Measurements from ENCODE around the gene LHFPL5. TPM values are rescaled to one million over a fixed set of nuclear protein-coding genes. Genes with fewer than 3 reads are reported as not detected.

Gene LHFPL5
- total RNA-seq, 1 donor from 2014 or later, result not detected

DNA sequence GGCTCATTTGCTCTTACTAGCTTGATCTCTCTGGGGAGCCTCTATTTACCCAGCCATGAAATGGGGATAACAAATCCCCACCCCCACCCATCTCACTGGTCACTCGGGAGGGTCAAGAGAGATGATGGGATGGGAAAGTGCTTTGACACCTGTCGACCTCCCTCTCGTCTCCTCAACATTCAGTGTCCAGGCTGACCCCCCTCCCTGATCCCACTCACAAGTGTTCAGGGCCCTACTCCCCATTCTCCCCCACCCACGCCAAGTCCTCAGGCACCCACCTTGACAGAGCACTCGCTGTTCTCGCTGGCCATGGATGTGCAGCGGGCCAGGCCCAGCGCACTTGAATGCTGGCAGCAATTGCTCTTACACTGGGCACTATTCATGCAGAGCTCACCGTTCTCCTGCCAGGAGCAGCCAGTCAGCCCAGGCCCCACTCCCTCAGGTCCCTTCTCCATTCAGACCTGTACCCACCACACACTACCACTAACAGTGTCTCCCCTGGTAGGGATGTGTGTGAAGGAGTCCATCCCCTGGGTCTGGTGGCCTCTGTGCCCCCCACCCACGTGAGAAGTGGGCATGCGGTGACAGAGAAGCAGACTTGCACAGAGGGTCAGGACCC is 9.6 kb upstream of the LHFPL5 start:
- Histone ChIP-seq H3K27ac (no peak overlapping the region), H3K36me3 (no peaks in the 10 kb centered on the region), H3K4me3 (no peak overlapping the region), H3K4me1 (no peaks in the 10 kb centered on the region), H3K9me3 (no peaks in the 10 kb centered on the region), H3K27me3 (peaks cover 16% of the 10 kb centered on the region)
- peak; percentile 8 for ATAC-seq
- DNase-seq, result no peak
- TF ChIP-seq, protein P1, sequence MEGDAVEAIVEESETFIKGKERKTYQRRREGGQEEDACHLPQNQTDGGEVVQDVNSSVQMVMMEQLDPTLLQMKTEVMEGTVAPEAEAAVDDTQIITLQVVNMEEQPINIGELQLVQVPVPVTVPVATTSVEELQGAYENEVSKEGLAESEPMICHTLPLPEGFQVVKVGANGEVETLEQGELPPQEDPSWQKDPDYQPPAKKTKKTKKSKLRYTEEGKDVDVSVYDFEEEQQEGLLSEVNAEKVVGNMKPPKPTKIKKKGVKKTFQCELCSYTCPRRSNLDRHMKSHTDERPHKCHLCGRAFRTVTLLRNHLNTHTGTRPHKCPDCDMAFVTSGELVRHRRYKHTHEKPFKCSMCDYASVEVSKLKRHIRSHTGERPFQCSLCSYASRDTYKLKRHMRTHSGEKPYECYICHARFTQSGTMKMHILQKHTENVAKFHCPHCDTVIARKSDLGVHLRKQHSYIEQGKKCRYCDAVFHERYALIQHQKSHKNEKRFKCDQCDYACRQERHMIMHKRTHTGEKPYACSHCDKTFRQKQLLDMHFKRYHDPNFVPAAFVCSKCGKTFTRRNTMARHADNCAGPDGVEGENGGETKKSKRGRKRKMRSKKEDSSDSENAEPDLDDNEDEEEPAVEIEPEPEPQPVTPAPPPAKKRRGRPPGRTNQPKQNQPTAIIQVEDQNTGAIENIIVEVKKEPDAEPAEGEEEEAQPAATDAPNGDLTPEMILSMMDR (IDR thresholded peaks at IDR 0.05), result no peak
- intact Hi-C loops (cut with DNase I), result no loop called here

- no peak for ATAC-seq
- Histone ChIP-seq H3K4me3 (no peak overlapping the region), H3K27me3 (peaks cover 9% of the 10 kb centered on the region), H3K4me1 (no peaks in the 10 kb centered on the region), H3K9me3 (no peaks in the 10 kb centered on the region), H3K27ac (no peak overlapping the region), H3K36me3 (no peaks in the 10 kb centered on the region)
- no peak for DNase-seq
- intact Hi-C loops (cut with DNase I), result no loop called here
- TF ChIP-seq, protein P1 (IDR thresholded peaks at IDR 0.05), result no peak
Measured at GRCh38 chr6:35796236-35796635, 8.9 kb upstream of the LHFPL5 start.

DNA sequence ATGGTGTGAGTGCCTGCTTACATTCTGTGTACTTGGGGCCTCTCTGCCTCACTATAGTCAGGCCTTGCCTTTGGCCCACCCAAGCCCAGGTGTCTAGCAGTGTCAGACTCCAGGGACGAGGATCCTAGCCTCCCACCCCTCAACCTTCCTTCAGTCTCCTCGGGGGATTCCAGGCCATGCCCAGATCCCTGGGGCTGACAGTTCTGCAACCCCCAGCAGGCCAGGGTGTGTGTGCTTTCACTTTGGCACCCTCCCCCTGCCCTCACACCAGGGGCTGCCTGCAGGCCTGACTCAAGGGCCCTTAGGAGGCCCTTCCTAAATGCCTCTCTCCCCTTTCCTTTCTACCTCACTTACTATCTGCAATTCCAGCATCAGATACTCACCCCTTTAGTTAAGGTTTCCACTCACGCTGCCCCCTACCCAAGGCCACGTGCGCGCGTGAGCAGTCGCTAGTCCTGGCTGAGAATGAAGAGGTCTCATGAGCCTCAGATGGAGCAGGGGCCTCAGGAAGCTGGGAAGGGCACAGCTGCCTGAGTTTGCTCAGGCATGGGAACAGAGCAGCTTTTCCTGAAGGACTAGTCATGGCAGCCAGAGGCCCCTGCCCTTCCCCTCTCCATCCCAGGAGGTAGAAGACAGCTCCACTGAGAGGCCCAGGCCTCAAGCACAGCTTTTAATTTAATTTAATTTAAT is 7.2 kb upstream of the LHFPL5 start:
- intact Hi-C loops (cut with DNase I), result loop anchor here (1.0 kb wide), 1 partner anchor 11 kb away; no protein-coding TSS in a partner anchor
- H3K36me3 ChIP-seq, result no peaks in the 10 kb centered on the region
- no peaks in the 10 kb centered on the region for H3K9me3 ChIP-seq
- no peak for DNase-seq
- H3K27ac ChIP-seq, result no peak overlapping the region
- no peaks in the 10 kb centered on the region for H3K4me1 ChIP-seq
- no peaks in the 10 kb centered on the region for H3K27me3 ChIP-seq
- peak; percentile 29 for ATAC-seq
- TF ChIP-seq, protein P1 (IDR thresholded peaks at IDR 0.05), result no peak
- no peak overlapping the region for H3K4me3 ChIP-seq

DNA sequence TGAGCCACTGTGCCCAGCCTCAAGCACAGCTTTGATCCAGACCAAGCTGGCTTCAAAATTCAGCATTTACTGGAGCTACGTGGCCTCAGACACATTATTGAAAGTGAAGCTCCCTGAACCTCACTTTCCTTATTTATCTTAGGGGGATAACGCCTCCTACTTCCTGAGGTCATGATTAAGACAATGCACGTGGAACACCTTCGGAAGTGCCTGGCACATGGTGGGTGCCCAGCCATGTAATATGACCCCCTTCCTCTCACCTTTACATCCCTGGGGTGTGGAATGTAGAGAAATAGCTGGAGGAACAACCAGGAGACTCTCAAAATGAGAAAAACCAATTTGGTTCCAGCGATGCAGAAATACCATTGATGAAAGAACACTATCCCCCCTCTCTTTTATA is 6.4 kb upstream of the LHFPL5 start:
- no peak for ATAC-seq
- intact Hi-C loops (cut with DNase I), result loop anchor here (1.0 kb wide), 1 partner anchor 11 kb away; no protein-coding TSS in a partner anchor

GRCh38 chr6:35801148-35801547 is 4.0 kb upstream of the LHFPL5 start:
- Histone ChIP-seq H3K9me3 (no peaks in the 10 kb centered on the region), H3K27ac (no peak overlapping the region), H3K4me3 (no peak overlapping the region), H3K36me3 (no peaks in the 10 kb centered on the region), H3K27me3 (peaks cover 10% of the 10 kb centered on the region), H3K4me1 (no peaks in the 10 kb centered on the region)
- TF ChIP-seq, protein P1 (IDR thresholded peaks at IDR 0.05), result no peak
- intact Hi-C loops (cut with DNase I), result no loop called here
- no peak for DNase-seq
- ATAC-seq, result no peak

More for the DNA sequence above, 6.4 kb upstream of the LHFPL5 start:
- TF ChIP-seq, protein P1 (IDR thresholded peaks at IDR 0.05), result no peak
- Histone ChIP-seq H3K36me3 (no peaks in the 10 kb centered on the region), H3K4me3 (no peak overlapping the region), H3K9me3 (no peaks in the 10 kb centered on the region), H3K4me1 (no peaks in the 10 kb centered on the region), H3K27me3 (no peaks in the 10 kb centered on the region), H3K27ac (no peak overlapping the region)
- no peak for DNase-seq

Data from upper lobe of right lung (tissue), 1 donor.